Loucy (cell line): ENCODE results near the gene HEPN1.

ENCODE experiments used
- EZH2phosphoT487 ChIP-seq: fragments of 200-600 bp; IDR thresholded peaks from 2 replicates; pipeline ENCODE4 v1.6.1; 2018; ENCODE audit warnings: antibody characterized with exemption, mild to moderate bottlenecking, moderate library complexity, borderline replicate concordance
- TF ChIP-seq, protein P1 (sequence below): fragments of 200-600 bp; sonication (generic); conservative IDR thresholded peaks from 2 replicates; pipeline ENCODE4 v1.5.1; 2014; ENCODE audit warnings: mild to moderate bottlenecking, antibody characterized with exemption, low read length

DNA sequence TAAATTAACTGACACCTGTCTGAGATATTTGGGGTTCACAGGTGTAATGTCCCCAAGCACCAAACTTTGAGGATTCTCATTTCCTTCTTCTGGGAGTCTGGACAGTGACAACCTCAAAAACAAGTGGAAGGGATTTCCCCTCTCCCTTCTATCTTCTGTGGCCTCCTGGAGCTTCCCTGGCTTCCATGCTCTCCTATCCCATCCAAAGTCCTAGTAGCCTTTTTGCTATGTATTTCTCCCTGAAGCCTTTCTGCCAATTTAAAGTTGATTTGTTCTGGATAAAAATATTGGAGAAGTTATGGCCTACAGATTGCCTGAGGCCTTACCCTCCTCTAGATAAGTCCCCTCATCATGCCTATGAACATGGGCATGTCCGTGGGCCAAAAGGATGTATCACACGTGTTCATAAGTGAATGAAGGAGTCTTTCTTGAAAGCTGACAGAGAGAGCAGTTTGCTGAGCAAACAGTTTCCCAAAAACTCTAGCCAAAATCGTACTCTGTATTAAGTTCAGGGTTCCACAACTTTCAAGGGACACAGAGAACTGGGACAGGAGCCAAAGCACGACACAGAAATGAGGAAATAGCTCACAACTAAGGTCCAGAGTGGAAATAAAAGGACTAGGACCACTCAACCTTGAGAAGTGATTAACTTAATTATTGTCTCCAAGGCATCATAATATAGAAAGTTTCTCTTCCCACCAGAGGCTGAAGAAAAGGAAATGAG lies 10.1 kb downstream of the HEPN1 start:
- TF ChIP-seq, protein P1, sequence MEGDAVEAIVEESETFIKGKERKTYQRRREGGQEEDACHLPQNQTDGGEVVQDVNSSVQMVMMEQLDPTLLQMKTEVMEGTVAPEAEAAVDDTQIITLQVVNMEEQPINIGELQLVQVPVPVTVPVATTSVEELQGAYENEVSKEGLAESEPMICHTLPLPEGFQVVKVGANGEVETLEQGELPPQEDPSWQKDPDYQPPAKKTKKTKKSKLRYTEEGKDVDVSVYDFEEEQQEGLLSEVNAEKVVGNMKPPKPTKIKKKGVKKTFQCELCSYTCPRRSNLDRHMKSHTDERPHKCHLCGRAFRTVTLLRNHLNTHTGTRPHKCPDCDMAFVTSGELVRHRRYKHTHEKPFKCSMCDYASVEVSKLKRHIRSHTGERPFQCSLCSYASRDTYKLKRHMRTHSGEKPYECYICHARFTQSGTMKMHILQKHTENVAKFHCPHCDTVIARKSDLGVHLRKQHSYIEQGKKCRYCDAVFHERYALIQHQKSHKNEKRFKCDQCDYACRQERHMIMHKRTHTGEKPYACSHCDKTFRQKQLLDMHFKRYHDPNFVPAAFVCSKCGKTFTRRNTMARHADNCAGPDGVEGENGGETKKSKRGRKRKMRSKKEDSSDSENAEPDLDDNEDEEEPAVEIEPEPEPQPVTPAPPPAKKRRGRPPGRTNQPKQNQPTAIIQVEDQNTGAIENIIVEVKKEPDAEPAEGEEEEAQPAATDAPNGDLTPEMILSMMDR = no peak
- TF ChIP-seq EZH2phosphoT487 = no peak
